Activated naive CD4-positive, alpha-beta T cell treated with anti-CD3 and anti-CD28 coated beads, Interleukin-2, amount 10 ng/mL, durations not matched to agents 5 hours and 36 hours (primary cell): ENCODE results near the gene RASAL1. TPM values are rescaled to one million over a fixed set of nuclear protein-coding genes. Genes with fewer than 3 reads are reported as not detected.

Experiments
- microRNA-seq: library from miRNA; unstranded; fragments of <30 nt; microRNA quantifications from one replicate; pipeline ENCODE4 v1.2.0, GENCODE V29; 2022; ENCODE audit warnings: borderline microRNAs expressed, borderline replicate concordance
- total RNA-seq, 2 experiments: library from RNA; stranded (reverse); gene quantifications; one replicate each; pipeline ENCODE4 v1.2.3, GENCODE V29; 2021

The RASAL1 gene
- total RNA-seq: under 1 TPM; 0.38 to 0.53 TPM

GRCh38 chr12:113135178-113136127 is at the start of gene RASAL1:
TSS of gene RASAL1 (minus strand) at chr12:113135761. CDS start at chr12:113135462, 299 bp downstream.

GRCh38 chr12:113149361-113150150 is 14.0 kb upstream of the RASAL1 start, which contains the start of gene CFAP73:
TSS of gene CFAP73 (plus strand) at chr12:113149724. CDS start at chr12:113149858, 134 bp downstream.

GRCh38 chr12:113056631-113057488 is 78.7 kb downstream of the RASAL1 start, which contains the start of gene DTX1:
TSS of gene DTX1 (plus strand) at chr12:113056730. CDS start at chr12:113058193, 1,463 bp downstream.

Small RNA genes within 50 kb of the gene (microRNA-seq; reads per million reads assigned to microRNA genes)
- not detected for gene MIR7106

Other genes with a start within 250 kb of the RASAL1 start
- 10 to 100 TPM; 34.9 to 36.3 TPM for gene OAS1, start 228.8 kb downstream of the RASAL1 start, total RNA-seq
- 10 to 100 TPM; 50.4 TPM for gene OAS3, start 197.3 kb downstream of the RASAL1 start, total RNA-seq
- 100 to 1,000 TPM; 126 to 131 TPM for gene OAS2, start 157.2 kb downstream of the RASAL1 start, total RNA-seq
- gene DTX1, start 79.0 kb downstream of the RASAL1 start, total RNA-seq: under 1 TPM in 1 of 2 experiments, not detected in 1; 0.10 TPM
- 1 to 10 TPM in 1 of 2 experiments, under 1 TPM in 1; 0.94 to 1.1 TPM for gene CFAP73, start 14.0 kb upstream of the RASAL1 start, total RNA-seq
- 10 to 100 TPM; 67.4 to 71.1 TPM for gene DDX54, start 49.7 kb upstream of the RASAL1 start, total RNA-seq
- 10 to 100 TPM; 13.3 to 17.6 TPM for gene RITA1, start 50.0 kb upstream of the RASAL1 start, total RNA-seq
- gene TPCN1, start 85.7 kb upstream of the RASAL1 start, total RNA-seq: 10 to 100 TPM; 27.3 to 29.0 TPM
- gene SLC8B1, start 199.3 kb upstream of the RASAL1 start, total RNA-seq: 10 to 100 TPM; 34.4 to 35.4 TPM
- gene PLBD2, start 222.8 kb upstream of the RASAL1 start, total RNA-seq: 10 to 100 TPM; 10.2 to 10.5 TPM